ENCODE data around the gene PTBP3.
"Not testable (repeated sequence)": the region's sequence is repeated elsewhere in the genome, so short reads cannot be mapped to it uniquely, and the experiment has no call there.

The PTBP3 gene, protein sequence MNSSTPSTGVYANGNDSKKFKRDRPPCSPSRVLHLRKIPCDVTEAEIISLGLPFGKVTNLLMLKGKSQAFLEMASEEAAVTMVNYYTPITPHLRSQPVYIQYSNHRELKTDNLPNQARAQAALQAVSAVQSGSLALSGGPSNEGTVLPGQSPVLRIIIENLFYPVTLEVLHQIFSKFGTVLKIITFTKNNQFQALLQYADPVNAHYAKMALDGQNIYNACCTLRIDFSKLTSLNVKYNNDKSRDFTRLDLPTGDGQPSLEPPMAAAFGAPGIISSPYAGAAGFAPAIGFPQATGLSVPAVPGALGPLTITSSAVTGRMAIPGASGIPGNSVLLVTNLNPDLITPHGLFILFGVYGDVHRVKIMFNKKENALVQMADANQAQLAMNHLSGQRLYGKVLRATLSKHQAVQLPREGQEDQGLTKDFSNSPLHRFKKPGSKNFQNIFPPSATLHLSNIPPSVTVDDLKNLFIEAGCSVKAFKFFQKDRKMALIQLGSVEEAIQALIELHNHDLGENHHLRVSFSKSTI

DNA sequence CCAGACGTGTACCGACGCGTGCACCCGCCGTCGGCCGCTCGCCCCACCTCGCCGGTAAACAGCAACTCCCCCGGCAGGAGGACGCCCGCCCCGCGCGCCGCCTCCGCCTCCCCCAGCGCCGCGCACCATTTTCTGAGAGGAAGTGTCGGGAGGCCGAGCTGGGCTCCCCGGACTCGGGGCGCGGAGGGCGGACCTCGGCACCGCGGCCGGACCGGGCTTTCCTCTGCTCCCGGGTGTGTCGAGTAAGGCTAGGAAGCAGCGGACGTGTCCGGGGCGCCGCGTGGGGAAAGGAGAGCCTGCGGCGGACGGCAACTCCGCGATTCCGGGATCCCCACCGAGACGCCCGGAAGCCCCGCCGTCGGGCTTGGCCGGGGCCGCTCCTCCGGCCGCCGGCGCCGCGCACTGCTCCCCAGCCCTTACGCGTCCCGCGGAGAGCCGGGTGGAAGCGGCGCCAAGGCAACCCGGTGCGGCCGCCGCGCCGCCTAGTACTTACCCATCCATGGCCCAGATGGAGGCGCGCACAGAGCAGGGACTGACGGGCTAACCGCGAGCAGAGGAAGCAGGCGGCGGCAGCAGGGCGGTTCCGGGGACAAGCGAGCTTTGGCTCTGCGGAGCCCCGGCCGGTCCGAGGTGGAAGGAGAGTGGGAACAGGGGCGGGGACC, at the start of gene PTBP3:
TSS of gene PTBP3 (minus strand) at position 643 of the 662 bp plus-strand sequence. CDS start 35,754 bp downstream, outside the sequence.
- peak; percentile 60 for DNase-seq

DNA sequence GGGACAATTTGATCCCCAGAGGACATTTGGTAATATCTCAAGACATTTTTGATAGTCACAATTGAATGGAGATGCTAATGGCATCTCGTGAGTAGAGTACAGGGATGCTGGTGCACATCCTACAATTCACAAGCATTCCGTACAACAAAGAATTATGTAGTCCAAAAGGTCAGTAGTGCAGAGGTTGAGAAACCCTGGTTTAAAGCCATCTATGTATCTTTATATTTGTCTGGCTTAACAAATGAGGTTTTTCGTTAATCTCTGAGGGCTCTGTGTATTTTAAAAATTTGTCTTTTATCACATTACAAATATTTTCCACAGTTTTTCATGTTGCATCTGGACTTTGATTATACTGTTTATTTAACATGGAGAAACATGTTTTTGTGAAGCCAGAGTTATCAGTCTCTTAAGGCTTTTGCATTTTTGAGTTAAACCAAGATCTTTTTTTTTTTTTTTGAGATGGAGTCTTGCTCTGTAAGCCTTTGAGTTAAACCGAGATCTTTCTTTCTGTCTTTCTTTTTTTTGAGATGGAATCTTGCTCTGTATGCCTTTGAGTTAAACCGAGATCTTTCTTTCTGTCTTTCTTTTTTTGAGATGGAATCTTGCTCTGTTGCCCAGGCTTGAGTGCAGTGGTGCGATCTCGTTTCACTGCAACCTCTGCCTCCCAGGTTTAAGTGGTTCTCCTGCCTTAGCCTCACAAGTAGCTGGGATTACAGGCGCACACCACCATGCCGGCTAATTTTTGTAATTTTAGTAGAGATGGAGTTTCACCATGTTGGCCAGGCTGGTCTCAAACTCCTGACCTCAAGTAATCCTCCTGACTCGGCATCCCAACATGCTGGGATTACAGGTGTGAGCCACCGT, 49.3 kb upstream of the PTBP3 start:
- DNase-seq: no peak

DNA sequence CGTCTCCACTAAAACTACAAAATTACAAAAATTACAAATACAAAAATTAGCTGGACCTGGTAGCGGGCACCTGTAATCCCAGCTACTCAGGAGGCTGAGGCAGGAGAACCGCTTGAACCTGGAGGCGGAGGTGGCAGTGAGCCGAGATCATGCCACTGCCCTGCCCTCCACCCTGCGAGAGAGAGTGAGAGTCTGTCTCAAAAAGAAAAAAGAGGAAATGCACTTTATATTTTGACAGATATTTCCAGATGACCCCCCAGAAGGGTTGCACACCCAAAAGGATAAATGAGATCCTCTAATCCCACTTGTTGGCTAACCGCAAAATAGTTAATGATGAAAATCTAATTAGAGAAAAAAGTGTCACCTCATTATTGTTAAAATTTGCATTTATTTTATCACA, 48.6 kb upstream of the PTBP3 start:
- DNase-seq: no peak

DNA sequence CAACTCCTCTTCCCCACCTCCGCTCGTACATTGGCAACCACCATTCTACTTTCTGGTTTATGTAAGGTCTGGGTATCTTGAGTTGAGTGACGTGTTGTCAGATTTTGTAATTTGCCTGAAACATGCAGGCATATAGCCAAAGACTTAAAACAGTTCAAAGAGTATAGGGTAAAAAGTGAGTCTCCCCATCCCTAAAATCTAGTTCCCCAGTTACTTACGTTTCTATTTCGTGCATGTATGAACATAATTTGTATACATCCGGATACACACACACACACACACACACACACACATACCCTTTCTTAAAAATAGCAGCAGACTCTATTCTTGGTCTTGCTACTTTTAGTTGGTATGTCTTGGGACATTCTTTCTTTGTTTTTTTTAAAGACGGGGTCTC, 47.4 kb upstream of the PTBP3 start:
- peak; percentile 30 for DNase-seq

DNA sequence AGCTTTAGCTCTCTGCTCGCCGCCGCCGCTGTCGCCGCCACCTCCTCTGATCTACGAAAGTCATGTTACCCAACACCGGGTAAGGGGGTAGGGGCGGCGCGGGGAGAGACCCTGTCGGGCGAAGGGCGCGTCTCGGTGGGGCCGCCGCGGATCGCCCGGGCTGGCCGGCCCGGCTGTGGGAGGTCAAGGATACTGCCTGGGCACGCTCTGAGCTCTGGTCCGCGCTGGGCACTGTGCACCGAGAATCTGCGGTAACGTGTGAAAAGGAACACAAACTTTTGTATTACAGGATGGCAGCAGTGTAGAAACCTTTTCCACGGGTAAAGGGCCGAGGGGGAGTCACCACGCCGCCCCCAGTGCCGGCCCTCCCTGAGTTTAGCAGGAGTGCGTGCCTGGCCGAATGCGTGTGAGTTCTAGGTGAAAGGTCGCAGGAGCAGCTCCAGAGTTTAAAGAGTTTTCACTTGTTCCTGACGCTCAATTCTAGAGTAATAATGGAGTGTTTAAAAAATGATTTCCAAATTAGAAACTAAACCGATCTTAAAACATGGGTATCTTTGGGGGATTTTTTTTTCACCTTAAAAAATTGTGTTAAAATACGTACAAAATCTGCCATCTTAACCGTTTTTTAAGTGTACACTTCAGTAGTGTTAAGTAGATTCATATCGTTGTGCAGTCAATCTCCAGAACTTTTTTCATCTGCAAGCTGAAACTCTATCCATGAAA, 46.8 kb upstream of the PTBP3 start, which contains the start of gene HSDL2:
TSS of gene HSDL2 (plus strand) at position 7 of the 723 bp plus-strand sequence. CDS start at position 63, 56 bp downstream.
- peak; percentile 14 for DNase-seq

DNA sequence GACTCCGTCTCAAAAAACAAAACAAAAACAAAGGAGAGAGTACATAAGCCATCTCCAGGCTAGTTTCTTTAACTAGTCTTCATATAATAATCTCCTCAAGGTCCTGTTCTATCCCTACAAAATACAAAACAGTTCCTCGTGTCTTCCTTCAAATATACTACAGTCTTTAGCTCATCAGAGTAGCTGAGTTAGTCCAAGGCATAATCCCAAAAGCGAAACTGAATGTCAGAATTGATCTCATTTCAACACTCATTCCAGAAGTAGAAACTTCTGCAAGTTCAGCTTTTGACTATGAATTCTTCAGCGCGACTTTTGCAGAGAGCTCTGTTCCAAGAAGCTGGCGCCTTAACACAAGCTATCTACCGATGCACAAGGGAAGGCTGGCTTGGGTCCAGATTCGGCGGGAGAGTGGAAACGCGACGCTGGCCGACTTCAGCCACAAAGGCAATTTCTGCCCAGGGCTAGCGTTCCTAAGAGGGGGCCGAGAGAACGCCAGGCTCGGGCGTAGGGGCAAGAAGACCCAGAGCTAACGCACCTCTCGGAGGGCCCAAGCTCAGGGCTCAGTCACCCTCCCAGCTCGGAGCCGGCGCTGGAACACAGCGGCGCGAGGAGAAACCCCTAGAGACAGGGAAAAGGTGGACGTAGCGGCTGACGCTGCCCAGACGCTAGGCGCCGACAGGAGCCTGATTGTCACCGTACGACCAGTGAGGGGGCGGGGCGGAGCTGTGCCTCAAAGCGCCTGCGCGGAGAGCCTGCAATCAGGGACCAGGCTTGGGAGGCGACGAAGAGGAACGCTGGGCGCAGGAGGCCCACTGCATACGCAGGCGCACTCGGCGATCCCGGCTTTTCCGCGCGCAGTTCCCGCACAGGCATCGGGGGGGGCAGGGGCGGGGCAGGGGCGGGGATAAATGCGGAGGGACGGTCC, 46.0 kb upstream of the PTBP3 start:
- peak; percentile 98 for DNase-seq

DNA sequence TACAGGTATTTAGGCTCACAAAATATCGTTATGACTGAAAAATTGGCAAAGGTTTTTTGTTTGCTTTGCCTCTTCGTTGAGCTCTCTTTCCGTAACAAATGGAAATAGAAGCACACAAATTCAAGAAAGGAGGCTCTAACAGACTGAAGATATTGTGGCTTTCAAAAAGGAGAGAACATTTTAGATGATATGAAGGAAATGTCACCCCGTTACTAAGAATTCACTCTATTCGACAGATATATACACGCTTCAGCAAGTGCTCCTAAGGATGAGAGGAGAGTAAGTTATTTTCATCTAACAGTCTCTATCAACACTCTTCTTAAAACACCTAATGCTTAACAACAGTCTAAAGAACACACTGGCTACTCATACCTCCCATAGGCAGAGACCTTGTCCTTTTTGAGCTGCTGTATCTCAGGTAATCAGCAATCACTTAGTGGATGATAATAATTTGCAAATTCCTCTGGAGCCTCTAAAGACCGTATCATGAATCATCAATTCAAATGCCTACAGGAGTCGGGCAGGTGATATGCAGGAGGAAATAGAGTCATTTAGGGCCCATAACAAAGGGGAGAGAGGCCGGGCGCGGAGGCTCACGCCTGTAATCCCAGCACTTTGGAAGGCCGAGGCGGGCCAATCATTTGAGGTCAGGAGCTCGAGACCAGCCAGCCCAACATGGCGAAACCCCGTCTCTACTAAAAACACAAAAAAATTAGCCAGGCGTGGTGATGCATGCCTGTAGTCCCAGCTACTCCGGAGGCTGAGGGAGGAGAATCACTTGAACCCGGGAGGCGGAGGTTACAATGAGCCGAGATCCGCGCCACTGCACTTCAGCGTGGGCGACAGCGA, 45.1 kb upstream of the PTBP3 start:
- no peak for DNase-seq

DNA sequence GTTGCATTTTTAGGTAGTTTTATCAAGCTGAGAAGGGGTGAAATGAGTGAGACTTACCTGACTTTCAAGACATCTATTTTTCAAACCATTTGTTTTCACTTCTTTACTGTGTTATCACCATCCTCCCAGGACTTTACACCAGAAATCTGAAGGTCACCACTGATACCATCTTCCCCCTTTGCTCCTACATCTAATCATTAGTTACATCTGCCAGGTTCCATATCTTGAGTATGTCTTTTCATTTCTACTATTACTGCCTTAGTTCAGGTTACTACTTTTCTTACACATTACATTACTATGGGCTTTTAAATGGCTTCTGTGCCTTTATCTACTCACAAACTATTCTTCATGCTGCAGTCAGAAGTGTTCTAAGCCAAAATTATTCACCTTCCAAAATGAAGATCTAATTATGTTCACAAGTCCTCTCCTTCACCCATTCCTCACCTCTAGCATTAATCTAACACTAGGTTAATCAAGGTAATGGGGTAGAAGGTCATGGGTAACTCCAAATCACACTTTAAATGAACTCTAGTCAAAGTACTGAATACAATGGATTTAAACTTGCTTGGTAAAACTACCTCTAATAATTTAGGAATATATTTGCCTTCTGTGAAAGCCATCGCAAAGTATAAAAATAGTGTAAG, 44.4 kb upstream of the PTBP3 start:
- DNase-seq: no peak

DNA sequence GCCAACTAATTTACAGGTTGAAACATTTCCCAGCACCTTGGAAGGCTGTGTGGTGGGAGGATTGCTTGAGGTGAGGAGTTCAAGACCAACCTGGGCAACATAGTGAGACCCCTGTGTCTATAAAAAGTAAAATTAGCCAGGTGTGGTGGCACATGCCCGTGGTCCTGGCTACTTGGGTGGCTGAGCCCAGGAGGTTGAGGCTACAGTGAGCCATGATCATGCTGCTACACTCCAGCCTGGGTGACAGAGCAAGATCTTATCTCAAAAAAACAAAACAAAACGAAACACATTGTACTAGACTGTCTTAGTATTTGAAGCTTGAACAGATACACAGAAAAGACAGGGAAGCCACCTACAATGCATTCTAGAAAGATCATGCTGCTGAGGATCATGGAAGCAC, 43.7 kb upstream of the PTBP3 start:
- no peak for DNase-seq

DNA sequence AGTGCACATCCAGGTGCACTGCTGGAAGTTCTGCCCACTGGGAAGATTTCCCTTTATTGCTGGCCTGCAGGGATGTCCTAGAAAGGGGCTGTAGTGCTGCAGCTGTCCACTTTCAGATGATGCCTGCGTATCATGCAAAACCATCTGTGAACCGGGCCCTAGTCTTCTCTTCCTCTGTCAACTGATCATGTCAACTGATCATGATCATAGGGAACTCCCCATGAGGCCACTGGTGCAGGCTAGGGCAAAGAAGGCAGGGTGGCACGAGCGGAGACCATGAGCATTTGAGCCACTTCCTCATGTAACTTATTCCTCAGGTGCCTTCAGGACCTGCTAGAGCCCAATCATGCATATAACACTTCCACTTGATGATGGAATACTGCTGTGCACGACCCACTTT, 41.9 kb upstream of the PTBP3 start:
- no peak for DNase-seq

DNA sequence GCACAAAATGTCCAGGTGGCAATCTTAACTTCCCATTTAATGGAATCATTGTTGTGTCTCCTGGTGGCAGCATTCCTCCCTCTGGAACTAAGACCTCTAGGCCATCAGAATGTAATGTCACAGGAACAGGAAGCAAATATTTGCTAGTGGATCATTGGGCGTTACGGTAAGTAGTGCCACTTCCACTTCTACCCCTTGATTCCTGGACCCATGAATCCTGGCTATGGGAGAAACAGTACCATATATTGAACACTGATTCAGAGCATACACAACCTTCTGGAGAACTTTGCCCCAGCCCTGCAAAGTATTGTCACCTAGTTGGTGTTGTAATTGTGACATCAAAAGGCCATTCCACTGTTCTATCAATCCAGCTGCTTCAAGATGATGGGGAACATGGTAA, 40.8 kb upstream of the PTBP3 start:
- not testable (repeated sequence) for DNase-seq

DNA sequence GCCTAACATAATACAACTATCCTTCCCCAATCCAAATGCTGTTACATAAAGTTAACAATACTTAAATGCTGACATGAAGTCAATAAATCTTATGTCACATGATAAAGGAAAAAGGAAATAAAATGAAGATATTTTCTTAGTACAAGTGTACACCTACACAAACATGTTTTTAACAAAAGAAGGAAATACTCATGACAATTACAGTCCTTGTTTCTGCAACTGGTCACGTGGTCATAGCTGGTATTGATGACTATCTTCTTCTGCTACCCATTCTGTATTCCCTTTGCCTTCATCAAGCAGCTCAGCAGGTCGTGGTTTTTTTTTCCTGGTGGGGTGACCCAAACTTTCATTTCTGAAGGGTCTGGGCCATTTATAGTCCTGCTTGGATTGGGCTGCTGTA, 40.2 kb upstream of the PTBP3 start:
- not testable (repeated sequence) for DNase-seq

DNA sequence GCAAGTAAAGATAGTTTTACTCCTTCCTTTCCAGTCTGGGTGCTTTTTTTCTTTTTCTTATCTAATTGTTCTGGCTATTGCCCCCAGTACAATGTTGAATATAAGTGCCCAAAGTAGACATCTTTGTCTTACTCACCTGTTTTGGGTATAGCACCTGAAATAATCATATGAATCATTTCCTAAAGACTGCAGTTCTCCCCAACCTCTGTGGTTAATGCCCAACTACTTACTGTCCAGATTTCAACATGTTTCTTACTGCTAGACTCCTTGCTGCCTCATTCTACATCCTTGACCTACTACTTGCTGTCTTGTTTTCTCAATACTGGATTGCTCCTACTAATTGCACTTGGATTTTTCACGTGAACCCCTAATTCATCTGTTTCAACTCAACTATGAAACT, 37.6 kb upstream of the PTBP3 start:
- DNase-seq: no peak

DNA sequence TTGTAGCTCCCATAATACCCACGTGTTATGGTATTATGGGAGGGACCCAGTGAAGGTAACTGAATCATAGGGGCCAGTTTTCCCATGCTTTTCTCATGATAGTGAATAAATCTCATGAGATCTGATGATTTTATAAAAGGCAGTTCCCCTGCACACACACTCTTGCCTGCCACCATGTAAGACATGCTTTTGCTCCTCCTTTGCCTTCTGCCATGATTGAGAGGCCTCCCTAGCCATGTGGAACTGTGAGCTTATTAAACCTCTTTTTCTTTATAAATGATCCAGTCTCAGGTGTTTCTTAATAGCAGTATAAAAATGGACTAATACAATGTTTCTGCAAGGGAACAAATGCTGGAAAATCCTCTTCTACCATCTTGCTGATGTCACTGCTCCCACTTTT, 36.4 kb upstream of the PTBP3 start:
- no peak for DNase-seq

DNA sequence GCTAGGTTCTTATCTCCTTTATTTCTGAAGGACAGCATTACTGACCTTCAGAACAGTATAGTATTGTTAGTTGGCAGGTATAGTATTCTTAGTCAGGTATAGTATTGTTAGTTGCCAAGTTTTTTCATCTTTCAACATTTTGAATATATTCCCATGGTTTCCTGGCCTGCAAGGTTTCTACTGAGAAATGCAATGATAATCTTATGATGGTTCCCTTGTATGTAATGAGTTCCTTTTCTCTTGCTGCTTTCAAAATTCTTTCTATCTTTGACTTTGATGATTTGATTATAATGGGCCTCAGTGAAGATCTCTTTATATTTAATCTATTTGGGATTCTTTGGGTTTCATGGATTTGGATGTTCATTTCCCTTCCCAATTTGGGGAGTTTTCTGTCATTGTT, 34.0 kb upstream of the PTBP3 start:
- DNase-seq: no peak

DNA sequence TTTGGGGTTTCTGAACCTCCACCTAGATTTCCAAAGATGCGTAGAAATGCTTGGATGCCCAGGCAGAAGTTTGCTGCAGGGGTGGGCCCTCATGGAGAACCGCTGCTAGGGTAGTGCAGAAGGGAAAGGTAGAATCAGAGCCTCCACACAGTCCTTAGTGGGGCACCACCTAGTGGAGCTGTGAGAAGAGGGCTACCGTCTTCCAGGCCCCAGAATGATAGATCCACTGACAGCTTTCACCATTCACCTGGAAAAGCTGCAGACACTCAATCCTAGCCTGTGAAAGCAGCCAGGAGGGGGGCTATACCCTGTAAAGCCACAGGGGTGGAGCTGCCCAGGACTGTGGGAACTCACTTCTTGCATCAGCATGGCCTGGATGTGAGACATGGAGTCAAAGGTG, 33.2 kb upstream of the PTBP3 start:
- no peak for DNase-seq

DNA sequence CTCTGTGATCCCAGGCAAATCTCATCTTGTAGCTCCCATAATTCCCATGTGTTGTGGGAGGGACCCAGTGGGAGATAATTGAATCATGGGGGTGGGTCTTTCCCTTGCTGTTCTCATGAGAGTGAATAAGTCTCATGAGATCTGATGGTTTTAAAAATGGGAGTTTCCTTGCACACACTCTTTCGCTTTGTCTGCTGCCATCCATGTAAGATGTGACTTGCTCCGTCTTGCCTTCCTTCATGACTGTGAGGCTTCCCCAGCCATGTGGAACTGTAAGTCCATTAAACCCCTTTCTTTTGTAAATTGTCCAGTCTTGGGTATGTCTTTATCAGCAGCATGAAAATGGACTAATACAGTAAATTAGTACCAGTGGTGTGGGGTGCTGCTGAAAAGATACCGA, 31.8 kb upstream of the PTBP3 start:
- DNase-seq: not testable (repeated sequence)

DNA sequence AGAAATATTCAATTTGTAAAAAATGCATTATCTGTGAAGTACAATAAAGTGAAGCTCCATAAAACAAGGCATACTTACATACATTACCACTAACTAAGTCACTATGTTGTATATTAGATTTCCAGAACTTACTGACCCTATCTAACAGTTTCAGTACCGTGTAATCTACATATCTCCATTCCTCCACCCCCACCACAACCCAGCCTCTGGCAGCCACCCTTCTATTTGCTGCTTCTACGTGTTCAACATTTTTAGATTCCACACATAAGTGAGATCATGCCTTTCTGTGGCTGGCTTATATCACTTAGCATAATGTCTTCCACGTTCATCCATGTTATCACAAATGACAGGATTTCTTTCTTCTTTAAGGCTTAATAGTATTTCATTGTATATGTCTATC, 31.3 kb upstream of the PTBP3 start:
- no peak for DNase-seq

DNA sequence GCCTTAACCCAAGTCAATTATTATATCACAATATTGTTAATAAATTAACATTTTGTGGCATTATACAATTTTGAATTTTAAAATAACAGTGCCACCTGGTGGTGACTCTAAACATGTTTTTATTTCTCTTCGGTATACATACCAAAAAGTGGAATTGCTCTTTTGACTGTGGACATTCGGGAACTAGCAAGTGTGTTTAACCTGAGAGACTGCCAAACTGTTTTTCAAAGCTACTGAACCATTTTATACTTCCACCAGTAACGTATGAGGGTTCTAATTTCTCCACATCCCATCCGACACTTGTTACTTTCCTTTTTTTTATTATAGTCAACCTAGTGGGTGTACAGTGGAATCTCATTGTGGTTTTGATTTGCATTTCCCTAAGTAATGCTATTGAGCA, 28.2 kb upstream of the PTBP3 start:
- peak; percentile 47 for DNase-seq

Data from fibroblast of upper back skin (primary cell).